Adrenal gland (tissue), 12 donors: ENCODE data around the gene SCNM1. TPM values are rescaled to one million over a fixed set of nuclear protein-coding genes. Genes with fewer than 3 reads are reported as not detected.

Experiments used
- DNase-seq, 7 donors: peaks; one replicate each; pipeline ENCODE4 v3.0.0-alpha.2; 2019 to 2020
- H3K27ac ChIP-seq, 5 donors: fragments of 200-600 bp; sonication (generic) in 4 of 5; 1 replicate in 3 of 5; 2 replicates in 2 of 5; pipeline versions ENCODE4 v1.5.1 to v1.8.0; 2016 to 2020; ENCODE audit warnings: mild to moderate bottlenecking in 1 of 5
- H3K27me3 ChIP-seq: fragments of 200-600 bp; 2 replicates; pipeline ENCODE4 v1.8.0; 2021
- H3K36me3 ChIP-seq, 2 donors: fragments of 200-600 bp; replicated peaks in 1 of 2; 1 replicate in 1 of 2; 2 replicates in 1 of 2; pipeline versions ENCODE4 v1.5.1 to v1.8.0; 2018 to 2022
- H3K4me1 ChIP-seq, 2 donors: fragments of 200-600 bp; replicated peaks in 1 of 2; 1 replicate in 1 of 2; 2 replicates in 1 of 2; pipeline versions ENCODE4 v1.5.1 to v1.8.0; 2018 to 2021
- H3K4me3 ChIP-seq, 4 donors: fragments of 200-600 bp; sonication (generic) in 3 of 4; one replicate each; pipeline ENCODE4 v1.5.1; 2016 to 2018
- H3K9me3 ChIP-seq, 3 donors: fragments of 200-600 bp; sonication (generic) in 1 of 3; replicated peaks in 1 of 3; 1 replicate in 2 of 3; 2 replicates in 1 of 3; pipeline versions ENCODE4 v1.5.1 to v1.8.0; 2016 to 2021
- POLR2A ChIP-seq, 2 donors: fragments of 450-650 bp; IDR thresholded peaks; one replicate each; pipeline ENCODE4 v1.6.1; 2017; ENCODE audit warnings: antibody characterized with exemption in 2 of 2, mild to moderate bottlenecking in 2 of 2, moderate library complexity in 1 of 2
- WGBS, 4 donors: extraction: QIAGEN DNeasy Blood & Tissue Kit in 2 of 4; methylation state at CpG; one replicate each; pipeline versions ENCODE4 v1.1.5 to v1.1.7; 2013 to 2017; 5-methylcytosine and 5-hydroxymethylcytosine counted together
- intact Hi-C, 2 donors: fragments of 100-400 bp; cut with DNase I; formaldehyde crosslinking; loops; one replicate each; pipeline versions ENCODE4 v1.14.1 to v1.15.0; 2022 to 2023
- polyA plus RNA-seq, 3 donors: library from polyadenylated mRNA; stranded (reverse); fragments of 200-250 nt in 2 of 3; fragments of 350-450 nt in 1 of 3; fragmentation: Illumina TruSeq in 1 of 3; extraction: RNeasy Lipid Tissue Mini Kit (QIAGEN cat#74804) in 1 of 3; gene quantifications; one replicate each; pipeline ENCODE4 v1.2.3, GENCODE V29; 2013 to 2014
- total RNA-seq, 9 donors: library from RNA; depleted of rRNA in 4 of 9; stranded (reverse); fragments of >200 nt in 4 of 9; fragments of 120-200 nt in 1 of 9; fragmentation: NEBNext Ultra II Directional in 1 of 9; extraction: Animal tissue kit (Norgen Biotek cat#: 25700) in 1 of 9; gene quantifications; one replicate each; pipeline versions ENCODE4 v1.1.0 to v1.2.4, GENCODE V29; 2013 to 2023
- TF ChIP-seq, protein P1 (sequence below), 6 experiments: fragments of 450-650 bp in 4 of 6; fragments of 200-600 bp in 2 of 6; sonication (generic) in 1 of 6; IDR thresholded peaks; 1 replicate in 5 of 6; 2 replicates in 1 of 6; pipeline versions ENCODE4 v1.5.1 to v1.8.0; 2016 to 2021; ENCODE audit warnings: antibody characterized with exemption in 6 of 6, mild to moderate bottlenecking in 2 of 6, moderate library complexity in 1 of 6
- donor health status: healthy with polysubstance abuse.
- donor health status: Bipolar disorder and iron deficiency.
- donor health status: DM: yes; HTN: yes; CAD: no.
- donor health status: DM: no; HTN: no; CAD: no.
- donor health status: DM: no; HTN: no; CAD: no.
- donor health status: DM: yes; HTN: yes; CAD: no.

Gene SCNM1
- total and polyA plus RNA-seq, 12 donors = 16.4 to 89.0 (median 36.6) TPM

- Histone ChIP-seq H3K27ac (peak overlapping the region in 2 of 5 donors; percentile 31 to 52), H3K4me1 (peaks cover 7 to 11% of the 10 kb centered on the region in 2 donors), H3K4me3 (peak overlapping the region in 1 of 4 donors; percentile 39), H3K36me3 (no peaks in the 10 kb centered on the region), H3K9me3 (no peaks in the 10 kb centered on the region), H3K27me3 (no peaks in the 10 kb centered on the region)
- 30 to 48% (median 38%) methylated on average over 37 to 45 of the region's 45 CpGs for WGBS, 4 donors
- DNase-seq = peak; percentile 54 to 91 (median 63)
- intact Hi-C loops = no loop called here
- no peak for TF ChIP-seq POLR2A (IDR thresholded peaks at IDR 0.05)
- TF ChIP-seq, protein P1, sequence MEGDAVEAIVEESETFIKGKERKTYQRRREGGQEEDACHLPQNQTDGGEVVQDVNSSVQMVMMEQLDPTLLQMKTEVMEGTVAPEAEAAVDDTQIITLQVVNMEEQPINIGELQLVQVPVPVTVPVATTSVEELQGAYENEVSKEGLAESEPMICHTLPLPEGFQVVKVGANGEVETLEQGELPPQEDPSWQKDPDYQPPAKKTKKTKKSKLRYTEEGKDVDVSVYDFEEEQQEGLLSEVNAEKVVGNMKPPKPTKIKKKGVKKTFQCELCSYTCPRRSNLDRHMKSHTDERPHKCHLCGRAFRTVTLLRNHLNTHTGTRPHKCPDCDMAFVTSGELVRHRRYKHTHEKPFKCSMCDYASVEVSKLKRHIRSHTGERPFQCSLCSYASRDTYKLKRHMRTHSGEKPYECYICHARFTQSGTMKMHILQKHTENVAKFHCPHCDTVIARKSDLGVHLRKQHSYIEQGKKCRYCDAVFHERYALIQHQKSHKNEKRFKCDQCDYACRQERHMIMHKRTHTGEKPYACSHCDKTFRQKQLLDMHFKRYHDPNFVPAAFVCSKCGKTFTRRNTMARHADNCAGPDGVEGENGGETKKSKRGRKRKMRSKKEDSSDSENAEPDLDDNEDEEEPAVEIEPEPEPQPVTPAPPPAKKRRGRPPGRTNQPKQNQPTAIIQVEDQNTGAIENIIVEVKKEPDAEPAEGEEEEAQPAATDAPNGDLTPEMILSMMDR (IDR thresholded peaks at IDR 0.05) = no peak
Observed at GRCh38 chr1:151130987-151131586, 34.9 kb upstream of the SCNM1 start.

GRCh38 chr1:151131701-151132334 lies 34.1 kb upstream of the SCNM1 start:
- no peaks in the 10 kb centered on the region for H3K27me3 ChIP-seq
- H3K4me3 ChIP-seq = peak overlapping the region in 1 of 4 donors; percentile 39
- DNase-seq = peak in 1 of 7 donors; percentile 51
- TF ChIP-seq POLR2A (IDR thresholded peaks at IDR 0.05) = no peak
- TF ChIP-seq, protein P1 (IDR thresholded peaks at IDR 0.05) = no peak
- WGBS, 4 donors = 39 to 68% (median 54%) methylated on average over 21 to 39 of the region's 39 CpGs
- H3K27ac ChIP-seq = peak overlapping the region in 2 of 5 donors; percentile 31 to 52
- intact Hi-C loops = no loop called here
- H3K4me1 ChIP-seq = peaks cover 7 to 11% of the 10 kb centered on the region in 2 donors
- H3K36me3 ChIP-seq = no peaks in the 10 kb centered on the region
- H3K9me3 ChIP-seq = no peaks in the 10 kb centered on the region

DNA sequence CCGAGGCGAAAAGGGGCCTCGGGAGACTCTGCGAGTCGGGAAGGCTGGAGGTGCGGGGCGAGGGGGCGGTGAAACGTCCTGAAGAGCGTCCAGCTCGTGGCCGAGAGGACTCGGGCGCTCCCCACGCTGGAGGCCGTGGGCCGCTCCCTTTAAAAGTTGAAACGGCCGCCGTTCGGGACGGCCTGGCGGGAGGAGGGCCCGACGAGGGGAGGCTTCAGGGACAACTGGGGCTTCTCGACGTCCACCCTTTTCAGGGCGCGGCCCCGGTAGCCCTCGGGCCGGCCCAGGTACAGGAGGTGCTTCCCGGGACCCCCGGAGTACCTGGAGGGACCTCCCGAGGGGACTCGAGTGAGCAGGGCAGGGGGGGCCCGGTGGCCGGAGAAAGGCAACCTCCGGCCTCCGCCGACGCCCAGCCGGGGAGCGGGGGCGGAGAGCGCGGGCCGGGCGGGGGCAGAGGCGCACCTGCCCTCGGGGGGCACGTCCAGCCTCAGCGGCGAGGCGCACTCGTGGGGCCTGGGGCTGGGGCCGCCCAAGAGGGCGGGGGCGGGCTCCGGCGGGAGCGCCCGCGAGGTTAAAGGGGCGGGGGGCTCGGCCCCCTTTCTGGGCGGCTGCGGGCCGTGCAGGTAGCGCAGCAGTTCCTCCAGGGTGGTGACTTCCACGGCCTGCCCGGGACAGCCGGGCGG lies 33.5 kb upstream of the SCNM1 start:
- peak overlapping the region in 1 of 5 donors; percentile 31 for H3K27ac ChIP-seq
- H3K4me3 ChIP-seq = peak overlapping the region in 1 of 4 donors; percentile 39

More for the DNA sequence above, 33.5 kb upstream of the SCNM1 start:
- DNase-seq = peak in 1 of 7 donors; percentile 45
- Histone ChIP-seq H3K27me3 (no peaks in the 10 kb centered on the region), H3K4me1 (peaks cover 7 to 11% of the 10 kb centered on the region in 2 donors), H3K9me3 (no peaks in the 10 kb centered on the region), H3K36me3 (no peaks in the 10 kb centered on the region)
- 38 to 78% (median 50%) methylated on average over 17 to 74 of the region's 74 CpGs for WGBS, 4 donors
- intact Hi-C loops = no loop called here
- TF ChIP-seq, protein P1 (IDR thresholded peaks at IDR 0.05) = no peak
- no peak for TF ChIP-seq POLR2A (IDR thresholded peaks at IDR 0.05)
